ENCODE measurements around the gene CPVL. TPM values are rescaled to one million over a fixed set of nuclear protein-coding genes. Genes with fewer than 3 reads are reported as not detected.

CPVL gene
- total and polyA plus RNA-seq, 2 of the 8 experiments (the other 6 are each of a cell fraction or from before 2014, with no cell fraction given) = 40.0 to 55.0 TPM

DNA sequence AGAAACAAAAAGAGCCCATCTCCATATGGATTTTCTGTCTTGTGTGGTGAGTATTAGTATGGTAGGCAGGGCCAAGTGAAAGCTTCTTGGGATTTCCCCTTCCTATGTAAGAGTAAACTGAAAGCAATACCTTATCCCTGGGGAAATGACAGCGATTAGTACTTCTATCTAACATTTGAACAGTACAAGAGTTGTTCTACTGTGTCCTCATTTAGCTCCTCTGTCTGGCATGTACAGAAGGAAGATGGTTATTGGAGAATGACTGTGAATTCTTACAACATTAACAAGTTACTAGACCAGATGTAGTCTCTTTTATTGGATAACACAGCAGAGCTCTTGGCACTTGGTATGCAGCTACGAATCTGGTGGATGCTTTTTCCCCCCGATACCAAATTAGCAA, 170.3 kb downstream of the CPVL start:
- H3K79me2 ChIP-seq (ENCODE audit: control insufficient read depth in 1 of 2, insufficient read depth in 2 of 2, low read length in 2 of 2) = no peaks in the 10 kb centered on the region
- H3K23me2 ChIP-seq (ENCODE audit: low read depth, low read length) = no peaks in the 10 kb centered on the region
- no peak overlapping the region for H2AK5ac ChIP-seq (ENCODE audit: low read depth, low read length)
- POLR2A ChIA-PET (ENCODE audit: partially characterized antibody) = no interaction called here
- DNase-seq (ENCODE audit: low read depth in 1 of 2, low spot score in 2 of 2) (no peak), FAIRE-seq (no peak)
- no peak overlapping the region for H3K4me2 ChIP-seq (ENCODE audit: insufficient read depth in 1 of 2, low read depth in 2 of 2, low read length in 2 of 2)
- no peak overlapping the region for H3K14ac ChIP-seq (ENCODE audit: insufficient read length)
- no peaks in the 10 kb centered on the region for H3K79me1 ChIP-seq (ENCODE audit: low read depth, low read length)
- no peak overlapping the region for H4K5ac ChIP-seq (ENCODE audit: insufficient read length, low read depth, low read length)
- H2AFZ ChIP-seq (ENCODE audit: low read length) = no peak overlapping the region
- no peaks in the 10 kb centered on the region for H3K27me3 ChIP-seq (replicated peaks in 1 of 4; ENCODE audit: control insufficient read depth in 3 of 4, extremely low read depth in 1 of 4, insufficient read depth in 3 of 4, low read length in 3 of 4)
- H2BK120ac ChIP-seq (replicated peaks; ENCODE audit: low read depth, low read length) = no peak overlapping the region
- no peak overlapping the region for H3K9ac ChIP-seq (replicated peaks in 1 of 4; ENCODE audit: extremely low read depth in 1 of 4, low read depth in 3 of 4, low read length in 3 of 4)
- peaks cover 0 to 4% of the 10 kb centered on the region in 2 experiments for H3K9me3 ChIP-seq (ENCODE audit: insufficient read depth in 2 of 2, low read depth in 1 of 2, low read length in 1 of 2)
- peaks cover 3 to 8% (median 5%) of the 10 kb centered on the region in 4 experiments; a peak in 6 of 7 replicates for H3K4me1 ChIP-seq (replicated peaks in 1 of 4; ENCODE audit: control insufficient read depth in 3 of 4, insufficient read depth in 4 of 4, low read length in 3 of 4)
- 93% methylated on average over 3 of the region's 3 CpGs; no CpG with 5 or more reads in 1 of the 2 experiments for WGBS, 2 experiments (ENCODE audit: extremely low coverage in 1 of 2, insufficient coverage in 1 of 2, insufficient read length in 1 of 2, insufficient replicate concordance in 2 of 2, low coverage in 1 of 2, low lambda C conversion rate in 2 of 2, missing lambda C conversion rate in 1 of 2)
- H3K18ac ChIP-seq (ENCODE audit: extremely low read depth, low read length) = no peak overlapping the region
- H3K27ac ChIP-seq (ENCODE audit: low read depth, low read length) = no peak overlapping the region
- H3K36me3 ChIP-seq (ENCODE audit: control insufficient read depth in 2 of 4, insufficient read depth in 4 of 4, low read length in 3 of 4) = no peaks in the 10 kb centered on the region
- H4K20me1 ChIP-seq (replicated peaks in 1 of 2; ENCODE audit: control insufficient read depth in 1 of 2, insufficient read depth in 2 of 2, low read length in 2 of 2) = no peaks in the 10 kb centered on the region
- no peak overlapping the region for H2BK5ac ChIP-seq (ENCODE audit: low read depth, low read length)
- no peak overlapping the region for H2BK20ac ChIP-seq (ENCODE audit: low read length)
- no peak overlapping the region for H3K23ac ChIP-seq (ENCODE audit: insufficient read length)
- H3K4ac ChIP-seq (replicated peaks; ENCODE audit: insufficient read length, low read depth, low read length) = no peak overlapping the region
- no peak overlapping the region for H3K4me3 ChIP-seq (ENCODE audit: extremely low read depth in 1 of 4, insufficient read depth in 2 of 4, low read depth in 3 of 4, low read length in 4 of 4)
- H2BK12ac ChIP-seq (ENCODE audit: low read depth, low read length) = no peak overlapping the region
- CTCF ChIA-PET (ENCODE audit: partially characterized antibody) = interaction anchor here (1.1 to 3.8 kb wide), 3 partner anchors 19 to 309 kb away, joined by 3 to 21 read pairs (median 4); partner anchors contain the start of gene TRIL
- H4K8ac ChIP-seq (ENCODE audit: extremely low read depth, insufficient read depth, low read length) = no peak overlapping the region
- no peak overlapping the region for H2BK15ac ChIP-seq (ENCODE audit: low read length)
- H4K91ac ChIP-seq (replicated peaks; ENCODE audit: insufficient read length, low read length) = no peak overlapping the region
- TF ChIP-seq SAP30 (IDR thresholded peaks at IDR 0.05; ENCODE audit: insufficient read depth, insufficient replicate concordance, low read length) = no peak
- H3K56ac ChIP-seq (replicated peaks; ENCODE audit: insufficient read length, low read depth, low read length) = no peak overlapping the region

Measured in H1 (cell line).